GM12875 (cell line): Measurements from ENCODE around the gene CNDP2.
A peak's percentile ranks its signal among the peaks of the same experiment; 100 is the strongest.

ENCODE experiments used
- H3K4me3 ChIP-seq: one replicate; pipeline ENCODE4 v1.5.1; 2011; ENCODE audit warnings: low read depth, low read length, control low read depth
- CTCF ChIP-seq: IDR thresholded peaks from 2 replicates; pipeline ENCODE4 v1.5.1; 2011; ENCODE audit warnings: low read depth, mild to moderate bottlenecking, control low read depth, inconsistent platforms, low read length, moderate library complexity, borderline replicate concordance; ENCODE audit not compliant: insufficient read depth

The CNDP2 gene

GRCh38 chr18:74492259-74492658 lies 3.9 kb upstream of the CNDP2 start:
- no peak overlapping the region for H3K4me3 ChIP-seq
- TF ChIP-seq CTCF: no peak

- H3K4me3 ChIP-seq: no peak overlapping the region
- TF ChIP-seq CTCF: peak; percentile 62
Observed at GRCh38 chr18:74493689-74494088, 2.5 kb upstream of the CNDP2 start.

DNA sequence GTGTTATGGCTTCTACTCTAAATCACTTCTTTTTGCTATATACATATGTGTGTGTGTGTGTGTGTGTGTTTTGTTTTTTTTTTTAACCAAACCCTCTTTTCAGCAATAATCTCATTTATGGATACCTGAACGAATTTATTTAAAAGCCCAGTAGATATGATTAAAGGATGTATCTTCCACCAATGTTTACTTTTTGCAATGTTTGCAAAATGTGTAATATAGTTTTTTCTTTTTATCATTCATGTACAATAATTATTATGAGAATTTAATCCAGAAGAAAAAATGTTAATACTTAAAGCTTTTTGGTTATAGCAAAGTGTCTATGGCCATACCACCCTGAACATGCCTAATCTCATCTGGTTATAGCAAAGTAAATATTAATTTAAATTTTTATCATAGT lies 1.6 kb upstream of the CNDP2 start:
- TF ChIP-seq CTCF: no peak
- no peak overlapping the region for H3K4me3 ChIP-seq

DNA sequence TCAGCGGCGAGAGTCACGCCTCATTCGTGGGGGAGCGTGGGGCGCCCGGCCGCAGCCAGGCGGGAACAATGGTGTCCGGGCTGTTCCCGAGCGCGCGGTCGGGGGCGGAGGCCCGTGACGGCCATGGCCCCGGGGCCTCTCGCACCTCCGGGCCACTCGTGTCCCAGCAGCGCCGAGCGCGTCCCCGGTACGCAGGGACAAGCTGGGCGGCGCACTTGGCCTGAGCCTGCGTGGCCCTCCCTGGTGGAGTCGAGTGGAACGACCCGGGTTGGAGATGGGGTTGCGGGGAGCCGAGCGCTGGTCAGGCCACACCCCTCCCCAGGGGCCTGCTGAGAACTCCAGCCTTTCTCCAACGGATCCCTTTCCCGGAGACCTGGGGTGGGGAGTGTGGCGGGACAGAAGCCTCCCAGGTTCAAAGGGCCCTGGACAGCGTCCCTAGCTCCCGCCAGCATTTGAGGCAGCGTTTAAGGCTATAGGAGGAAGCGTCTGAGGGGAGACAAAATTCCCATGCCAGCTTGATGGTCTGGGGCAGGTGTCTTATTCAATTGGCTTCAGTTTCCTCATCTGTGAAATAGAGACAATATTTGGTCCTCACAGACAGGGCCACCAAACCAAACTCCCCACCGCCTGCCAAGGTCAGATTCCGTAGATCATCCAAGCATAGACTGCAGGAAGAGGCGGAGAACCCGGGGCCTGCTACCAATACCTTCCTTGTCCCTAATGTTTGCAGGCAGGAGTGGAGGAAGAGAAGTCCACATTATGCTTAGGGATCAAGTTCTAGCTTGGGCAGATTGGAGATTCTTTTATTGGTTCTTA lies 553 bp downstream of the CNDP2 start:
- 0 out of 2 replicates have a peak, but pooled peaks have one; percentile 24 for TF ChIP-seq CTCF
- H3K4me3 ChIP-seq: peak overlapping the region; percentile 97

DNA sequence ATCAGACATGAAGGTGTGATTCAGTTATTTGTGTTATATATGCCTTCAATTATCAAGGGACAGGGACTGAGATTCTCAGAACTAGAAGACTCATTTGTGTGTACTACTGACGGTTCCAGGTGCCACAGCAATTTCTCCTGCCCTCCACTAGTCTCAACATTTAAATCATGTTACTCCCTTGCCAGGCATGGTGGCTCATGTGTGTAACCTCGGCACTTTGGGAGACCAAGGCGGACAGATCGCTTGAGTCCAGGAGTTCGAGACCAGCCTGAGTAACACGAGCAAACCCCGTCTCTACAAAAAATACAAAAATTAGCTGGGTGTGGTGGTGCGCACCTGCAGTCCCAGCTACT lies 1.1 kb downstream of the CNDP2 start:
- peak overlapping the region; percentile 97 for H3K4me3 ChIP-seq

GRCh38 chr18:74497778-74498177 lies 1.6 kb downstream of the CNDP2 start:
- no peak for TF ChIP-seq CTCF
- no peak overlapping the region for H3K4me3 ChIP-seq

More for the DNA sequence above, 1.1 kb downstream of the CNDP2 start:
- TF ChIP-seq CTCF: no peak

DNA sequence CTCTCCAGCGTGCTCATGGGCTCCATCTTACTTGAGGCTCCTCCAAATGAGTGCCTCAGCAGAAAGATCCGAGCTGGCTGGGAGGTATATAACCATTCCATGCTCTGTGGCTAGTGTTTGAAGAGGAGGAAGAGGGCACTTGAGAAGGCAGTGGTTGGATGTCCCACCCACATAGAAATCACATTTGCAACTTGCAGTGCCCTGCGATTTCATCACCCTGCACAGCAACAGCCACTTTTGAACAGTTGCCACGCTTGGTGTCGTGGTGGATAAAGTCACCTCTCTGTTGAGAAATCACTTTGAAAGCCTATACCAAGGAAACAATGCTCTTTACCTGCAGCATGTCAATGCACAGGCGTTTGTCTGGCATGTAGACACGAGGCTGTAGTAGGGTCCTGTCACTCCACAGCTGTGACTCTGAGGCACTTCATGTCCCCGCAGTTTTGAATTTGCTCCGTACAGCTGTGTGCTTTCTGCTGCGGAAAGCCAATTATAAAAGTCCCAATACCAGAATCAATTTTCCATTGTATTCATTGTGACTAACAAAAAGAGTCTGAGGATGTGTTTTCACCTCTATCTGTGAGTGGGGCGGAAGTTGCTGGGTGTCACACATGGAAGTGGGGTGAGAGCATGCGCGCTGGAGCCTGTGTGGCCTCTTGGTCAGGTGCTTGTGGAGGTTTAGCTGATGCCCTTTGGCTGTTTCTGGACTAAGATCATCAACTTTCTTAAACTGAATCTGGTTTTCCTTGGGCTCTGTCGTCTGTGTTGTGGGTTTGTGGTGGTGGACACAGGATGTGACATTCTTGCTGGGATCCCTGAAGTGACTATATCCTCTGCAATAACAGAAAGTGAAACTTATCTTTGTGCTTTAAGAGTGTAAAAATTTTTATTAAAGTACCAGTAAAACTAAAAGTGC lies 2.8 kb downstream of the CNDP2 start:
- peak overlapping the region; percentile 59 for H3K4me3 ChIP-seq
- no peak for TF ChIP-seq CTCF
